Measurements from ENCODE around the gene WDR88.

GRCh38 chr19:33205110-33205509 is 73.2 kb downstream of the WDR88 start:
- TF ChIP-seq, protein P1, sequence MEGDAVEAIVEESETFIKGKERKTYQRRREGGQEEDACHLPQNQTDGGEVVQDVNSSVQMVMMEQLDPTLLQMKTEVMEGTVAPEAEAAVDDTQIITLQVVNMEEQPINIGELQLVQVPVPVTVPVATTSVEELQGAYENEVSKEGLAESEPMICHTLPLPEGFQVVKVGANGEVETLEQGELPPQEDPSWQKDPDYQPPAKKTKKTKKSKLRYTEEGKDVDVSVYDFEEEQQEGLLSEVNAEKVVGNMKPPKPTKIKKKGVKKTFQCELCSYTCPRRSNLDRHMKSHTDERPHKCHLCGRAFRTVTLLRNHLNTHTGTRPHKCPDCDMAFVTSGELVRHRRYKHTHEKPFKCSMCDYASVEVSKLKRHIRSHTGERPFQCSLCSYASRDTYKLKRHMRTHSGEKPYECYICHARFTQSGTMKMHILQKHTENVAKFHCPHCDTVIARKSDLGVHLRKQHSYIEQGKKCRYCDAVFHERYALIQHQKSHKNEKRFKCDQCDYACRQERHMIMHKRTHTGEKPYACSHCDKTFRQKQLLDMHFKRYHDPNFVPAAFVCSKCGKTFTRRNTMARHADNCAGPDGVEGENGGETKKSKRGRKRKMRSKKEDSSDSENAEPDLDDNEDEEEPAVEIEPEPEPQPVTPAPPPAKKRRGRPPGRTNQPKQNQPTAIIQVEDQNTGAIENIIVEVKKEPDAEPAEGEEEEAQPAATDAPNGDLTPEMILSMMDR (IDR thresholded peaks at IDR 0.05): no peak
- no peak for TF ChIP-seq POLR2A (IDR thresholded peaks at IDR 0.05)
